LNCAP (cell line): ENCODE data around the gene PAQR9.

Source experiments
- CTCF ChIP-seq: fragments of 450-650 bp; IDR thresholded peaks from 2 replicates; pipeline ENCODE4 v1.5.1; 2017; ENCODE audit warnings: mild to moderate bottlenecking

PAQR9 gene

DNA sequence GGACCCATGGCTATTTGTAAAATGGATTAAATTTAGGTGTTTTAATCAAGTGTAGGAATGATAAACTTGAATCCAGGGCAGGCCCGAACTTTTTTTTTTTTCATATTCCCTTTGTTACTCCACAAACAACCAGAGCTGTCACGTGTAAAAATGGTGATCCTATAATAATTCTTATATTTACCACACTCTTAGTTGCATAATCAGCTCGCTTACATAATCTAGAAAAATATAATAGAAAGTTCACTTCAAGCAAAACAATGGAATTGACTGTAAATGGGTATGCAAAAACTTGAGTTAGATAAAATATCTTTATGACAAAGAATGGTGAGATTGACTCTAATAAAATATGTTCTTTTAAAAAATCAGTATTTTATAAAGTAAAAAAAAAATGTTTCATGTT is 2.1 kb upstream of the PAQR9 start:
- no peak for TF ChIP-seq CTCF

- TF ChIP-seq CTCF = no peak
Observed at GRCh38 chr3:142963234-142963515, 299 bp downstream of the PAQR9 start.

DNA sequence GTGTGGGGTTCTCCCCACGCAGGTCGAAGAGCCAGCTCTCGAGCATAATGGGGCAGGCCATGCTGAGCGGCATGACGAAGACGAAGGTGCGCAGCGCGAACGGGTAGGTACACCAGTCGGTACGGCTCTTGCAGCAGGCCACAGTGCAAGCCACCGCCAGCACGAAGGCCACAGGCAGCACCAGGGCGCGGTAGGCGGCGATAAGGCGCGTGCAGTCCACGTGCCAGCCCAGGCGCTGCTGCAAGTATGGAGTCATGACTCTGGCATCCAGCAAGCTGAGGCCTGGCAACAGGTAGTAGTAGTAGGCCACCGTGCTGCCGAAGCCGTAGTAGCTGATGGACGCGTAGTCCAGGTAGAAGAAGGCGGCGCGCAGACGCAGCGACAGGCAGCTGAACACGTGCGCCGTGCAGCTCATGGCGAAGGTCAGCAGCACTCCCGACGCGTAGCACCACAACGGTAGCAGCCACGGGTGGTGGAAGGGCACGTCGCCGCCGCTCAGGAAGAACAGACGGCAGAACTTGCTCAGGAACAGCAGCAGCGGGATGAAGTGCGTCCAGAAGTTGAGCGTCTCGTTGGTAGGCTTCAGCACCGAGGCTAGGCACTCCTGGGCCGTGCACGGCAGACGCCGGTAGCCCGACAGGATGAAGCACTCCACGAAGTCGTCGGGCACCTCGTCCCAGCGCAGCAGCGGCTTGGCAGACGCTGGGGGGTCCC is 797 bp downstream of the PAQR9 start:
- TF ChIP-seq CTCF = no peak

- TF ChIP-seq CTCF = no peak
Observed at GRCh38 chr3:142962175-142962519, 1.3 kb downstream of the PAQR9 start.

- TF ChIP-seq CTCF = no peak
Observed at GRCh38 chr3:142961539-142961938, 1.9 kb downstream of the PAQR9 start.

GRCh38 chr3:142960322-142960850 is 3.1 kb downstream of the PAQR9 start:
- TF ChIP-seq CTCF = no peak

DNA sequence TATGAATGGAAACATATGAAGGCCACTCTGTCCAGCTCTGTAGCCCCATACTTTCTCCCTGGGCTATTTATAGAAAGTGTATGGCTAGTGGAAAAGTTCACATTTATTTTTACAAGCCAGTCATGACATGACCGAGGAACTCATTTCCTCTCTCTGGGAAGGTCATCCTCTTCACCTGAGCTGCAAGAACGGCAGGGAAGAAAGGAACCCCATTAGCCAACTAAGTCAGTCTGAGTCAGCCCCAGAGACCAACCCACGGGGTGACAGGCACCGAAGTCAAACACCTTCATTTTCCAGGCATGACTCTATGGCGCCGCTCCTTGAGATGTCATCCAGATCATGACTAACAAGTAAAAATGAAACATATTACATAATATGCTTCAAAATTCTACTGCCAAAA is 4.8 kb downstream of the PAQR9 start:
- TF ChIP-seq CTCF = no peak

DNA sequence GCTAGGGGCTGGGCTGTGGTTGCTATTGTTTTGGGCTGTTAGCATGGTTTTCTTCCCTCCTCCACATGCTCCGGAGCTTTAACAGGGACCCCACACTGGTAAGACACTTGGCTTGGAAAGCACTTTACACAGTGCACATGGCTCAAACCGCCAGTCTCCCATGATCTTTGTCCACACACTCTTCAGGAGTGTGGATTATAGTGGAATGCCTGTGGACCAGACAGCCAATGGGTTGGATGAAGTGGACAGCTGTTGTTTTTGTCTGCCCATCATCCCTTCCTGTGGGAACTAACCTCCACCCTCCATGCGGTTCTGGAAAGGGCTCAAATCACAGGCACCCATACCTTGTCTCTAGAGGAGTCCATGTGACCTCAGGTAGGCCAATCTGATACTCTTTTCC is 10.0 kb downstream of the PAQR9 start:
- no peak for TF ChIP-seq CTCF
